ENCODE data around the gene LUC7L.
"Not testable (repeated sequence)": the region's sequence is repeated elsewhere in the genome, so short reads cannot be mapped to it uniquely, and the experiment has no call there.

LUC7L gene

DNA sequence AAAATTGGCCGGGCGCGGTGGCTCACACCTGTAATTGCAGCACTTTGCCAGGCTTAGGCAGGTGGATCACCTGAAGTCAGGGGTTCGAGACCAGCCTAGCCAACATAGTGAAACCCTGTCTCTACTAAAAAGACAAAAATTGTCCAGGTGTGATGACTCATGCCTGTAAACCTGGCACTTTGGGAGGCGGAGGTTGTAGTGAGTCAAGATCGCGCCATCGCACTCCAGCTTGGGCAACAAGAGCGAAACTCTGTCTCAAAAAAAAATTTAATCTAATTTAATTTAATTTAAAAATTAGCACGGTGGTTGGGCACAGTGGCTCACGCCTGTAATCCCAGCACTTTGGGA, 50.6 kb downstream of the LUC7L start:
- DNase-seq, result no peak

DNA sequence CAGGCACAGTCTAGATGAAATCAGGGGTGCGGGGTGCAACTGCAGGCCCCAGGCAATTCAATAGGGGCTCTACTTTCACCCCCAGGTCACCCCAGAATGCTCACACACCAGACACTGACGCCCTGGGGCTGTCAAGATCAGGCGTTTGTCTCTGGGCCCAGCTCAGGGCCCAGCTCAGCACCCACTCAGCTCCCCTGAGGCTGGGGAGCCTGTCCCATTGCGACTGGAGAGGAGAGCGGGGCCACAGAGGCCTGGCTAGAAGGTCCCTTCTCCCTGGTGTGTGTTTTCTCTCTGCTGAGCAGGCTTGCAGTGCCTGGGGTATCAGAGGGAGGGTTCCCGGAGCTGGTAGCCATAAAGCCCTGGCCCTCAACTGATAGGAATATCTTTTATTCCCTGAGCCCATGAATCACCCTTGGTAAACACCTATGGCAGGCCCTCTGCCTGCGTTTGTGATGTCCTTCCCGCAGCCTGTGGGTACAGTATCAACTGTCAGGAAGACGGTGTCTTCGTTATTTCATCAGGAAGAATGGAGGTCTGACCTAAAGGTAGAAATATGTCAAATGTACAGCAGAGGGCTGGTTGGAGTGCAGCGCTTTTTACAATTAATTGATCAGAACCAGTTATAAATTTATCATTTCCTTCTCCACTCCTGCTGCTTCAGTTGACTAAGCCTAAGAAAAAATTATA, 51.1 kb downstream of the LUC7L start:
- no peak for DNase-seq

GRCh38 chr16:177394-177822, 51.8 kb downstream of the LUC7L start:
- no peak for DNase-seq

DNA sequence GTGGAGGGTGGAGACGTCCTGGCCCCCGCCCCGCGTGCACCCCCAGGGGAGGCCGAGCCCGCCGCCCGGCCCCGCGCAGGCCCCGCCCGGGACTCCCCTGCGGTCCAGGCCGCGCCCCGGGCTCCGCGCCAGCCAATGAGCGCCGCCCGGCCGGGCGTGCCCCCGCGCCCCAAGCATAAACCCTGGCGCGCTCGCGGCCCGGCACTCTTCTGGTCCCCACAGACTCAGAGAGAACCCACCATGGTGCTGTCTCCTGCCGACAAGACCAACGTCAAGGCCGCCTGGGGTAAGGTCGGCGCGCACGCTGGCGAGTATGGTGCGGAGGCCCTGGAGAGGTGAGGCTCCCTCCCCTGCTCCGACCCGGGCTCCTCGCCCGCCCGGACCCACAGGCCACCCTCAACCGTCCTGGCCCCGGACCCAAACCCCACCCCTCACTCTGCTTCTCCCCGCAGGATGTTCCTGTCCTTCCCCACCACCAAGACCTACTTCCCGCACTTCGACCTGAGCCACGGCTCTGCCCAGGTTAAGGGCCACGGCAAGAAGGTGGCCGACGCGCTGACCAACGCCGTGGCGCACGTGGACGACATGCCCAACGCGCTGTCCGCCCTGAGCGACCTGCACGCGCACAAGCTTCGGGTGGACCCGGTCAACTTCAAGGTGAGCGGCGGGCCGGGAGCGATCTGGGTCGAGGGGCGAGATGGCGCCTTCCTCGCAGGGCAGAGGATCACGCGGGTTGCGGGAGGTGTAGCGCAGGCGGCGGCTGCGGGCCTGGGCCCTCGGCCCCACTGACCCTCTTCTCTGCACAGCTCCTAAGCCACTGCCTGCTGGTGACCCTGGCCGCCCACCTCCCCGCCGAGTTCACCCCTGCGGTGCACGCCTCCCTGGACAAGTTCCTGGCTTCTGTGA, 52.5 kb downstream of the LUC7L start, which contains the start of gene HBA1:
Gene HBA1 (plus strand): TSS at position 204 of the 906 bp plus-strand sequence. CDS start 37 bp downstream, at position 241.
- not testable (repeated sequence) for DNase-seq

GRCh38 chr16:176006-176405, 53.2 kb downstream of the LUC7L start:
- DNase-seq, result not testable (repeated sequence)

GRCh38 chr16:175011-175949, 54.0 kb downstream of the LUC7L start:
- no peak for DNase-seq

DNA sequence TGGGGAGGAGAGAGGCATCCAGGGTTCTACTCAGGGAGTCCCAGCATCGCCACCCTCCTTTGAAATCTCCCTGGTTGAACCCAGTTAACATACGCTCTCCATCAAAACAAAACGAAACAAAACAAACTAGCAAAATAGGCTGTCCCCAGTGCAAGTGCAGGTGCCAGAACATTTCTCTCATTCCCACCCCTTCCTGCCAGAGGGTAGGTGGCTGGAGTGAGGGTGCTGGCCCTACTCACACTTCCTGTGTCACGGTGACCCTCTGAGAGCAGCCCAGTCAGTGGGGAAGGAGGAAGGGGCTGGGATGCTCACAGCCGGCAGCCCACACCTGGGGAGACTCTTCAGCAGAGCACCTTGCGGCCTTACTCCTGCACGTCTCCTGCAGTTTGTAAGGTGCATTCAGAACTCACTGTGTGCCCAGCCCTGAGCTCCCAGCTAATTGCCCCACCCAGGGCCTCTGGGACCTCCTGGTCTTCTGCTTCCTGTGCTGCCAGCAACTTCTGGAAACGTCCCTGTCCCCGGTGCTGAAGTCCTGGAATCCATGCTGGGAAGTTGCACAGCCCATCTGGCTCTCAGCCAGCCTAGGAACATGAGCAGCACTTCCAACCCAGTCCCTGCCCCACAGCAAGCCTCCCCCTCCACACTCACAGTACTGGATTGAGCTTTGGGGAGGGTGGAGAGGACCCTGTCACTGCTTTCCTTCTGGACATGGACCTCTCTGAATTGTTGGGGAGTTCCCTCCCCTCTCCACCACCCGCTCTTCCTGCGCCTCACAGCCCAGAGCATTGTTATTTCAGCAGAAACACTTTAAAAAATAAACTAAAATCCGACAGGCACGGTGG, 55.1 kb downstream of the LUC7L start:
- not testable (repeated sequence) for DNase-seq

GRCh38 chr16:173211-173854, 55.9 kb downstream of the LUC7L start:
- not testable (repeated sequence) for DNase-seq

DNA sequence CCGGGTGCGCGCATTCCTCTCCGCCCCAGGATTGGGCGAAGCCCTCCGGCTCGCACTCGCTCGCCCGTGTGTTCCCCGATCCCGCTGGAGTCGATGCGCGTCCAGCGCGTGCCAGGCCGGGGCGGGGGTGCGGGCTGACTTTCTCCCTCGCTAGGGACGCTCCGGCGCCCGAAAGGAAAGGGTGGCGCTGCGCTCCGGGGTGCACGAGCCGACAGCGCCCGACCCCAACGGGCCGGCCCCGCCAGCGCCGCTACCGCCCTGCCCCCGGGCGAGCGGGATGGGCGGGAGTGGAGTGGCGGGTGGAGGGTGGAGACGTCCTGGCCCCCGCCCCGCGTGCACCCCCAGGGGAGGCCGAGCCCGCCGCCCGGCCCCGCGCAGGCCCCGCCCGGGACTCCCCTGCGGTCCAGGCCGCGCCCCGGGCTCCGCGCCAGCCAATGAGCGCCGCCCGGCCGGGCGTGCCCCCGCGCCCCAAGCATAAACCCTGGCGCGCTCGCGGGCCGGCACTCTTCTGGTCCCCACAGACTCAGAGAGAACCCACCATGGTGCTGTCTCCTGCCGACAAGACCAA, 56.8 kb downstream of the LUC7L start, which contains the start of gene HBA2:
Gene HBA2 (plus strand): TSS at position 503 of the 568 bp plus-strand sequence. CDS start 37 bp downstream, at position 540.
- not testable (repeated sequence) for DNase-seq

- no peak for DNase-seq
Observed at GRCh38 chr16:170788-171187, 58.5 kb downstream of the LUC7L start.

- DNase-seq, result not testable (repeated sequence)
Observed at GRCh38 chr16:170088-170507, 59.2 kb downstream of the LUC7L start.

GRCh38 chr16:169014-169413, 60.2 kb downstream of the LUC7L start:
- DNase-seq, result no peak

DNA sequence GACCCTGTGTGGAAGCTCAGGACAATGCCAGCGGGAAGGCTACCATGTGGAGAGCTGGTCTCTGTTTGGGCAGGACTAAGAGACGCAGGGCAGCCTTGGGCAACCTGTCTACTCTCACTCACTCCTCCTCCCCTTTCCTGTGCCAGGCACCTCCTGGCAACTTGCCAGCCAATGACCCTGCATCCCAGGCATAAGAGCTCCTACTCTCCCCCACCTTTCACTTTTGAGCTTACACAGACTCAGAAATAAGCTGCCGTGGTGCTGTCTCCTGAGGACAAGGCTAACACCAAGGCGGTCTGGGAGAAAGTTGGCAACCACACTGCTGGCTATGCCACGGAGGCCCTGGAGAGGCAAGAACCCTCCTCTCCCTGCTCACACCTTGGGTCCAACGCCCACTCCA, 60.8 kb downstream of the LUC7L start:
- DNase-seq, result no peak

- no peak for DNase-seq
Observed at GRCh38 chr16:167122-167690, 62.0 kb downstream of the LUC7L start.

DNA sequence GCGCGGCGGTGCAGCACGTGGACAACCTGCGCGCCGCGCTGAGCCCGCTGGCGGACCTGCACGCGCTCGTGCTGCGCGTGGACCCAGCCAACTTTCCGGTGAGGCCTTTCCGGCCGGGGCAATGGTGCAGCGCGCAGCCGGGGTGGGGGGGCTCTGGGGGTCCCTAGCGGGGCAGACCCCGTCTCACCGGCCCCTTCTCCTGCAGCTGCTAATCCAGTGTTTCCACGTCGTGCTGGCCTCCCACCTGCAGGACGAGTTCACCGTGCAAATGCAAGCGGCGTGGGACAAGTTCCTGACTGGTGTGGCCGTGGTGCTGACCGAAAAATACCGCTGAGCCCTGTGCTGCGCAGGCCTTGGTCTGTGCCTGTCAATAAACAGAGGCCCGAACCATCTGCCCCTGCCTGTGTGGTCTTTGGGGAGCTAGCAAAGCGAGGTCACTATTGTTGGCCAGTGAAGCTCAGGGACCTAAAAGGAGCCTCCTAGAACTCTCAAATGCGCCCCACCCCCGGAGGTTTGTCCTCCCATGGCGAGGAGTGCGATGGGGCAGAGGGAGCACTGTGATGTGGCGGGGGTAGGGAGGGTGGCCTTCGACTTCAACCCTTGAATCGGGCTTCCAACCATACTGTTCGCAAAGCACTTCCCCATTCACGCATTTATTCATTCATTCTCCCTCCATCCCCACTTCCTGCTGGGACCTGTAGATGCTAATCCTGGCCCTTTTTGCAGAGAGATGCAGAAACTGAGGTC, 62.7 kb downstream of the LUC7L start:
- DNase-seq, result no peak

DNA sequence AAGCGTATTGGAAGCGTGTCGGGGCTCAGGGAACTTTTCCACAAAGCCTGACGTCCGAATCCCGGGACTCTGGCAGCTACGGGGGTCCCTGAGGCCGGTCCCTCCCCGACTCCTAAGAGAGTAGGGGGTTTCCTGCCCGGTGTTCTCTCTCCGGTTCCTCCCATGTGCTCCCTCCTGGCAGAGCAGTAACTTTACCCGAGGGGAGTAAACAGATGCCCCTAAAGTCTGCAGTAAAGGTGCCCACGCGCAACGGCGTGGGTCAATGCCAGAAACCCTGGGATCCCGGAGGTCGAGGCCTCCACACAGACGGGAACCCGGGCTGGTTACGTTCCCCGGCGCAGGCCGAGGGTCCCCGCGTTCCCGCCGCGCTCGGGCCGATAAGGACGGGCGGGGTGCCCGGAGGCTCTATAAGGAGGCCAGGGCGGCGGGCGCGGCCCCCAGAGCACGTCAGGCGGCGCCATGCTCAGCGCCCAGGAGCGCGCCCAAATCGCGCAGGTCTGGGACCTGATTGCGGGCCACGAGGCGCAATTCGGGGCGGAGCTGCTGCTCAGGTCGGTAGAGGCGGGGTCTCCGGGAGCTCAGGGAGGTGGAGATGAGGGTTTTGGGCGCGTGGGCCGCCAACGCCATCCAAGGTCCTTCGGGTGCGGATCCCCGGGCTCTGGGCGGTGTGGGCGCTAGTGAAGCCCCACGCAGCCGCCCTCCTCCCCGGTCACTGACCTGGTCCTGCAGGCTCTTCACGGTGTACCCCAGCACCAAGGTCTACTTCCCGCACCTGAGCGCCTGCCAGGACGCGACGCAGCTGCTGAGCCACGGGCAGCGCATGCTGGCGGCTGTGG, 63.5 kb downstream of the LUC7L start, which contains the start of gene HBM:
Gene HBM (plus strand): TSS at position 440 of the 836 bp plus-strand sequence. CDS start 20 bp downstream, at position 460.
- DNase-seq, result peak; percentile 41

DNA sequence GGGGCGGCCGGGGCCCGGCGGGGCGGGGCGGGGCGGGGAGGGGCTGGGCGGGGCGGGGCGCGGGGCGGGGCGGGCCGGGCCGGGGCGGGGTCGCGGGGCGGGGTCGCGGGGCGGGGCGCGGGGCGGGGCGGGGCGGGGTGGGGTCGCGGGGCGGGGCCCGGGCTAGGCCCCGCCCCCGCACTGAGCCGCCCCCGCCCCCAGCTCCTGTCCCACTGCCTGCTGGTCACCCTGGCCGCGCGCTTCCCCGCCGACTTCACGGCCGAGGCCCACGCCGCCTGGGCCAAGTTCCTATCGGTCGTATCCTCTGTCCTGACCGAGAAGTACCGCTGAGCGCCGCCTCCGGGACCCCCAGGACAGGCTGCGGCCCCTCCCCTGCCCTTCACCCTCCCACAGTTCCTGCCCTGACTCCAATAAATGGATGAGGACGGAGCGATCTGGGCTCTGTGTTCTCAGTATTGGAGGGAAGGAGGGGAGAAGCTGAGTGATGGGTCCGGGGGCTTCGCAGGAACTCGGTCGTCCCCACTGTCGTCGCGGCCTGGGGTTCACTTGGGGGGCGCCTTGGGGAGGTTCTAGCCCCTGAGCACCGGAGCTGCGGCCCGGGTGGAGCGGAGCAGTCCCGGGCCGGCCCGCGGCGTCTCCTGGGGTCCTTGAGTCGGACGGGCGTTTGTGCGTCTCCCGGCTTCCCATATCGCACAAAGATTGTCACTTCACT, 64.3 kb downstream of the LUC7L start:
- no peak for DNase-seq
